Fibroblast of lung (primary cell): ENCODE measurements around the gene TMEM187.

ENCODE experiments used
- CTCF ChIP-seq, 2 donors: IDR thresholded peaks in 1 of 2; conservative IDR thresholded peaks in 1 of 2; 1 replicate in 1 of 2; 2 replicates in 1 of 2; pipeline ENCODE4 v1.5.1; 2011 to 2012; ENCODE audit warnings: low read length in 2 of 2, control low read depth in 1 of 2, inconsistent platforms in 1 of 2, low read depth in 1 of 2, mild to moderate bottlenecking in 1 of 2
- EZH2 ChIP-seq: IDR thresholded peaks from 2 replicates; pipeline ENCODE4 v1.5.1; 2012; ENCODE audit warnings: low read length, control low read depth, mild to moderate bottlenecking; ENCODE audit errors: missing control alignments

DNA sequence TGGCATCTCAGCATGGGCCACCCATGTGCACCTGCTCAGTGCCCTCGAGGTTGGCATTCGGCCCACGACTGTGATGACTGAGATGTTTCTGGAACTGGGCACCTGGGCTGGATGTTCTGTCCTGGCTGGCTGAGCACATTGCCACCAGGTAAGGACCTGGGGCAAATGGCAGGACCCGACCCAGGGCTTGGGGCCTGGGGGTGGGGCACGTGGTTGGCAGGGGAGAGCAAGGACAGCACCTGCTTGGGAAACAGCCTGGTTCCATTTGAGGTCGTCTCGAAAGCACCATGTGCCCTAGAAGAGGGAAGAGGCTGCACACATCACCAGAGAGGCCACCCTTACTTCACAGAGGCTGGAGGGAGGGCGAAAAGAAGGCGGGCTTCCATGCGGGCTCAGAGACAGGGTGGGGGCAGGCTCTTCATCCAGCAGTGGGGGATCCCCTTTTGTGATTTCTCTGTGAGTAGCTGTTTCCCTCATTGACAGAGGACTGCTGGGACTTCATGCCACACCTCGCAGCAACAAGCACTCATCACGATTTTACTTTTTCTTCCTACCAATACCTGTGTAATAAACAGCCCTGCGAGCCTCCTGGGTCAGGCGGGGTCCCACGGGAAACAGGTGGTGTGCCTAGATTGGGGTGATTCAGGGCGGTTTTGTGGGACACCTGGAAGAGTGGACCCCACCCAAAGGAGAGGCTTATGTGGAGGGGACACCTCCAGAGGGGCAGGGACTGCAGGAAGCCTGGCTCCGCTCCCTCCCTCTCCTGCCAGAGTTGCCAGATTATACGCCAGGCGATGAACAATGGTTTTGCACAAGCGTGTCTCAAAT lies 12.0 kb downstream of the TMEM187 start:
- no peak for TF ChIP-seq CTCF (conservative IDR thresholded peaks at IDR 0.05 in 1 of 2, IDR thresholded peaks at IDR 0.05 in 1 of 2; ENCODE audit: low read depth in 1 of 2, low read length in 2 of 2)
- no peak for TF ChIP-seq EZH2
